Peyer's patch (tissue), 4 donors: ENCODE data around the gene CBLIF. TPM values are rescaled to one million over a fixed set of nuclear protein-coding genes. Genes with fewer than 3 reads are reported as not detected.
"Not testable (repeated sequence)": the region's sequence is repeated elsewhere in the genome, so short reads cannot be mapped to it uniquely, and the experiment has no call there.

Experiments
- DNase-seq, 3 donors: peaks; one replicate each; pipeline ENCODE4 v3.0.0-alpha.2; 2017 to 2019
- H3K27ac ChIP-seq, 4 donors: fragments of 200-600 bp; sonication (generic); one replicate each; pipeline ENCODE4 v1.5.1; 2016 to 2019
- H3K27me3 ChIP-seq, 2 donors: fragments of 200-600 bp; sonication (generic); one replicate each; pipeline ENCODE4 v1.5.1; 2019
- H3K36me3 ChIP-seq, 3 donors: fragments of 200-600 bp; sonication (generic); one replicate each; pipeline ENCODE4 v1.5.1; 2016 to 2019
- H3K4me1 ChIP-seq, 4 donors: fragments of 200-600 bp; sonication (generic); one replicate each; pipeline ENCODE4 v1.5.1; 2016 to 2019
- H3K4me3 ChIP-seq, 4 donors: fragments of 200-600 bp; sonication (generic); 1 replicate in 3 of 4; 2 replicates in 1 of 4; pipeline ENCODE4 v1.5.1; 2016 to 2019; ENCODE audit warnings: mild to moderate bottlenecking in 1 of 4
- H3K9me3 ChIP-seq, 4 donors: fragments of 200-600 bp; sonication (generic); one replicate each; pipeline ENCODE4 v1.5.1; 2016 to 2019; ENCODE audit warnings: mild to moderate bottlenecking in 1 of 4
- POLR2A ChIP-seq, 2 donors: fragments of 450-650 bp; IDR thresholded peaks; one replicate each; pipeline ENCODE4 v1.5.1; 2017; ENCODE audit warnings: antibody characterized with exemption in 2 of 2, mild to moderate bottlenecking in 2 of 2, moderate library complexity in 2 of 2
- total RNA-seq, 4 donors: library from RNA; depleted of rRNA; stranded (reverse); fragments of >200 nt; gene quantifications; one replicate each; pipeline ENCODE4 v1.1.0, GENCODE V29; 2016
- TF ChIP-seq, protein P1 (sequence below), 6 experiments: fragments of 450-650 bp in 4 of 6; fragments of 200-600 bp in 2 of 6; sonication (generic) in 1 of 6; IDR thresholded peaks; one replicate each; pipeline ENCODE4 v1.5.1; 2017 to 2019; ENCODE audit warnings: antibody characterized with exemption in 6 of 6, mild to moderate bottlenecking in 3 of 6, moderate library complexity in 1 of 6

The CBLIF gene
- total RNA-seq, 4 donors from 2014 or later: not detected

DNA sequence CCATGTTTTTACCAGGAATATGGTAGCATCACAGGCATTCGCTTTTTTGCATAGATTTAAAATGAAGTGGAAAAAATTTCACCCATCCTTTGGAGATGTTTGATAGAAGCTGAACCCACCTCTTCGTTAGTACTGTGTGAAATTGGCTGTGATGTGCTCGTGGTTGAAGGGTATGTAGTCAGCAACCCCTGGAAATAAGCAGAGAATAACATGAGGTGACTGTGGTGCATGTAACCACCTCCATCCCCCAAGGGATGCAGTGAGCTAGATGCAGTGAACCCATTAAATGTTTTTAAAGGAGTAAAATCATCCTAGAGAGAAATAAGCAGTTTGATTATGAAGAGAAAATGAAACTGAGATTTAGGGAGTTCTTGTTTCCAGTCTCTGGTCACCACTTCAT is 15.9 kb downstream of the CBLIF start:
- H3K9me3 ChIP-seq: no peaks in the 10 kb centered on the region
- no peak overlapping the region for H3K27ac ChIP-seq
- no peaks in the 10 kb centered on the region for H3K4me1 ChIP-seq
- no peak for TF ChIP-seq POLR2A (IDR thresholded peaks at IDR 0.05)
- TF ChIP-seq, protein P1, sequence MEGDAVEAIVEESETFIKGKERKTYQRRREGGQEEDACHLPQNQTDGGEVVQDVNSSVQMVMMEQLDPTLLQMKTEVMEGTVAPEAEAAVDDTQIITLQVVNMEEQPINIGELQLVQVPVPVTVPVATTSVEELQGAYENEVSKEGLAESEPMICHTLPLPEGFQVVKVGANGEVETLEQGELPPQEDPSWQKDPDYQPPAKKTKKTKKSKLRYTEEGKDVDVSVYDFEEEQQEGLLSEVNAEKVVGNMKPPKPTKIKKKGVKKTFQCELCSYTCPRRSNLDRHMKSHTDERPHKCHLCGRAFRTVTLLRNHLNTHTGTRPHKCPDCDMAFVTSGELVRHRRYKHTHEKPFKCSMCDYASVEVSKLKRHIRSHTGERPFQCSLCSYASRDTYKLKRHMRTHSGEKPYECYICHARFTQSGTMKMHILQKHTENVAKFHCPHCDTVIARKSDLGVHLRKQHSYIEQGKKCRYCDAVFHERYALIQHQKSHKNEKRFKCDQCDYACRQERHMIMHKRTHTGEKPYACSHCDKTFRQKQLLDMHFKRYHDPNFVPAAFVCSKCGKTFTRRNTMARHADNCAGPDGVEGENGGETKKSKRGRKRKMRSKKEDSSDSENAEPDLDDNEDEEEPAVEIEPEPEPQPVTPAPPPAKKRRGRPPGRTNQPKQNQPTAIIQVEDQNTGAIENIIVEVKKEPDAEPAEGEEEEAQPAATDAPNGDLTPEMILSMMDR (IDR thresholded peaks at IDR 0.05): no peak
- no peak overlapping the region for H3K4me3 ChIP-seq
- no peak for DNase-seq
- no peaks in the 10 kb centered on the region for H3K36me3 ChIP-seq
- no peaks in the 10 kb centered on the region for H3K27me3 ChIP-seq

DNA sequence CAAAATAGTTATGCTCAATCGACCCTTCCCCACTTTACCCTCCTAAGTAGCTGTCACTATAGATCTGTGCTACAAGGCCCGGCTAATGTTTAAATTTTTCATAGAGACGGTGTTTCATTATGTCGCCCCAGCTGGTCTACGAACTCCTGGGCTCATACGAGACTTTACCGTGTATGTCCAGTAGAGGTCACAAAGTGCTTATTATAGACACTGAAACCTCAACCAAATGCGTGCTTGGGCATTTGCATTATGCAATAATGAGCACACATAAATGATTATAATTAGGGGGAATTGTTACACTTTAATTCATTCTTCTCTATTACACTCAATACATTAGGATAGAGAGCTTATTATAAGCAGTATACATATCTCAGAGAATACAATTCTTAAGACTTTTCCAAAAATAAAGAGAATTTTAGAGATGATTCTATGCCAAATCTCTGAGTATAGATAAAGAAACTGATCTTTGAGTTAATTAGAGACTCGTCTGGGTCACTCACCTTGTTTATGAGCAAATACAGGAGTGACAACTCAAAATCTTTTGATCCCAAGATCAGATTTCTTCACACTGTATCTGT is 22.2 kb downstream of the CBLIF start:
- no peaks in the 10 kb centered on the region for H3K36me3 ChIP-seq
- DNase-seq: peak in 1 of 3 donors; percentile 67
- H3K27ac ChIP-seq: no peak overlapping the region
- TF ChIP-seq, protein P1 (IDR thresholded peaks at IDR 0.05): peak in 4 of 6 experiments; percentile 45 to 89 (median 86)
- no peak for TF ChIP-seq POLR2A (IDR thresholded peaks at IDR 0.05)
- no peaks in the 10 kb centered on the region for H3K4me1 ChIP-seq
- H3K27me3 ChIP-seq: no peaks in the 10 kb centered on the region
- H3K9me3 ChIP-seq: no peaks in the 10 kb centered on the region
- H3K4me3 ChIP-seq: no peak overlapping the region

DNA sequence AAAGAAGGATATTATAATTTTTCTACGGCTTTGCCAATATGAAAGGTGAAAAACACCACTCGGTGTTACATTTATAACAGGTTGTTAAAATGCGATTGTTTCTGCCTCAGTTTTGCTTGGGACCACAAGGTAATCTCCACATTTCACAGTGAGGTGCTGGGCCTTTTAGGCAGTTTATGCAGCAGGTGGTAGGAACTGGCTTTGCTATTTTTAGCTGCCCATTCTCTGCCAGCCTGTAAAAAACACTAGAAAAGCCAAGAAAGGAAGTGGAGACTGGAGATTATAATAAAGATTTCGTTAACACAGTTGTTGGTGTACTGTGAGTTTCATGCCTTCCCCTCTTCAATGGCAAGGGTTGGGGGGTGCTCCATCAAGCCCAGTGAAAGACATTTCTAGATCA is 26.7 kb downstream of the CBLIF start:
- TF ChIP-seq POLR2A (IDR thresholded peaks at IDR 0.05): no peak
- TF ChIP-seq, protein P1 (IDR thresholded peaks at IDR 0.05): no peak
- H3K36me3 ChIP-seq: no peaks in the 10 kb centered on the region

GRCh38 chr11:59816434-59816833 is 28.9 kb downstream of the CBLIF start:
- H3K4me1 ChIP-seq, H3K9me3 ChIP-seq, H3K27ac ChIP-seq, DNase-seq, H3K27me3 ChIP-seq, H3K4me3 ChIP-seq, H3K36me3 ChIP-seq: not testable (repeated sequence)

More for the DNA sequence above, 26.7 kb downstream of the CBLIF start:
- Histone ChIP-seq H3K4me3 (no peak overlapping the region), H3K27ac (no peak overlapping the region), H3K27me3 (no peaks in the 10 kb centered on the region), H3K4me1 (no peaks in the 10 kb centered on the region), H3K9me3 (no peaks in the 10 kb centered on the region)
- no peak for DNase-seq

DNA sequence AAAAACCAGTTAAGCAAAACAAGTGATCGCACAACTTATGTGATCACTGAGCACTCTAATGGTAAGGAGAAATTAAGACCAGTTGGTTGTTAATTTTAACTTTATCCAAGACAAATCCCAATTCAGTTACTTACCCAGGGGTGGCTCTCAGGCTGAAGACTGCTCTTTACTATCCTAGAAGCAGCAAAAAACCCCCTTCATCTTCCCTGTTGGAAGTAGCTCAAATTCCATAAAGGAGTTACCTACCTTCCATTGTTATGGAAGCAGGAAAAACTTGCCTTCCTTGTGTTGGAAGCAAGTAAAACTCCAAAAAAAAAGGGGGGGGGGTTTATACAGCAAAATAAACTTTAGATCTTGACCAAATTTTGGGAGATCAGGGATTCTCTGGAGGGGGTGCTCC is 29.5 kb downstream of the CBLIF start:
- H3K4me3 ChIP-seq: no peak overlapping the region
- no peaks in the 10 kb centered on the region for H3K9me3 ChIP-seq
- H3K4me1 ChIP-seq: peaks cover 0 to 3% (median 0%) of the 10 kb centered on the region in 4 donors
- no peaks in the 10 kb centered on the region for H3K36me3 ChIP-seq
- no peak for DNase-seq
- H3K27ac ChIP-seq: no peak overlapping the region
- TF ChIP-seq, protein P1 (IDR thresholded peaks at IDR 0.05): no peak
- TF ChIP-seq POLR2A (IDR thresholded peaks at IDR 0.05): no peak
- no peaks in the 10 kb centered on the region for H3K27me3 ChIP-seq

DNA sequence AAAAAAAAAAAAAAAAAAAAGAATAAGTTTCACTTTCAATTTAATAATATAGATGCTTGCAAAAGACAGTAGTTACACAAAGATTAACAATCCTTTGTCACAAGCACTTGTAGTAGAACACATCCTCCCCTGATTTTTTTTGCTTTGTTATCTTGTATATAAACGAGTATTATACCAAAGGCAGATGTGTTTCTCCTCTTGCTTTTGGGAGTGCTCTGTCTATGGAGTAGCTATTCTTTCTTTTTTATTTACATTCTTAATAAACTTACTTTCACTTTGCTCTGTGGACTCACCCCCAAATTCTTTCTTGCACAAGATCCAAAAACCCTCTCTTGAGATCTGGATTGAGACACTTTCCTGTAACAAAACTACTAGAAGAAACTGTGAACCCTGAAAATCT is 31.3 kb downstream of the CBLIF start:
- H3K27ac ChIP-seq: no peak overlapping the region
- no peaks in the 10 kb centered on the region for H3K9me3 ChIP-seq
- H3K27me3 ChIP-seq: no peaks in the 10 kb centered on the region
- no peak for DNase-seq
- TF ChIP-seq, protein P1 (IDR thresholded peaks at IDR 0.05): no peak
- no peak for TF ChIP-seq POLR2A (IDR thresholded peaks at IDR 0.05)
- peaks cover 0 to 10% (median 3%) of the 10 kb centered on the region in 4 donors for H3K4me1 ChIP-seq
- H3K4me3 ChIP-seq: no peak overlapping the region
- no peaks in the 10 kb centered on the region for H3K36me3 ChIP-seq
